Esophagus muscularis mucosa (tissue), 4 donors: Measurements from ENCODE around the gene CRYGD. TPM values are rescaled to one million over a fixed set of nuclear protein-coding genes. Genes with fewer than 3 reads are reported as not detected.

Source experiments
- DNase-seq: peaks from one replicate; pipeline ENCODE4 v3.0.0-alpha.2; 2017; ENCODE audit errors: extremely low spot score
- H3K27ac ChIP-seq, 4 donors: fragments of 200-600 bp; sonication (generic); replicated peaks in 1 of 4; 1 replicate in 3 of 4; 2 replicates in 1 of 4; pipeline ENCODE4 v1.5.1; 2016 to 2019; ENCODE audit warnings: mild to moderate bottlenecking in 1 of 4
- H3K27me3 ChIP-seq, 4 donors: fragments of 200-600 bp; sonication (generic); one replicate each; pipeline versions ENCODE4 v1.5.1 to v1.6.0; 2016 to 2019
- H3K36me3 ChIP-seq, 4 donors: fragments of 200-600 bp; sonication (generic); one replicate each; pipeline ENCODE4 v1.5.1; 2016 to 2019
- H3K4me1 ChIP-seq, 4 donors: fragments of 200-600 bp; sonication (generic); one replicate each; pipeline ENCODE4 v1.5.1; 2016 to 2019
- H3K4me3 ChIP-seq, 4 donors: fragments of 200-600 bp; sonication (generic); 1 replicate in 2 of 4; 2 replicates in 2 of 4; pipeline ENCODE4 v1.5.1; 2016 to 2019; ENCODE audit warnings: mild to moderate bottlenecking in 4 of 4, moderate library complexity in 1 of 4
- H3K9me3 ChIP-seq, 4 donors: fragments of 200-600 bp; sonication (generic); 1 replicate in 3 of 4; 2 replicates in 1 of 4; pipeline ENCODE4 v1.5.1; 2016 to 2019
- CTCF ChIP-seq, 3 experiments: fragments of 200-600 bp in 2 of 3; fragments of 450-650 bp in 1 of 3; sonication (generic) in 2 of 3; IDR thresholded peaks; one replicate each; pipeline ENCODE4 v1.5.1; 2017 to 2019; ENCODE audit warnings: antibody characterized with exemption in 3 of 3, mild to moderate bottlenecking in 2 of 3, moderate library complexity in 1 of 3
- EP300 ChIP-seq: sonication (generic); formaldehyde crosslinking; IDR thresholded peaks from one replicate; pipeline ENCODE4 v1.6.1; 2017; ENCODE audit warnings: antibody characterized with exemption
- POLR2A ChIP-seq: fragments of 450-650 bp; IDR thresholded peaks from one replicate; pipeline ENCODE4 v1.6.1; 2017; ENCODE audit warnings: antibody characterized with exemption, moderate library complexity, mild to moderate bottlenecking, low read depth
- POLR2AphosphoS5 ChIP-seq, 2 donors: sonication (generic); formaldehyde crosslinking; IDR thresholded peaks; one replicate each; pipeline ENCODE4 v1.6.1; 2017; ENCODE audit warnings: antibody characterized with exemption in 2 of 2
- WGBS: methylation state at CpG from one replicate; pipeline ENCODE4 v1.1.5; 2018; 5-methylcytosine and 5-hydroxymethylcytosine counted together
- intact Hi-C: fragments of 100-400 bp; cut with DNase I; formaldehyde crosslinking; loops from one replicate; pipeline ENCODE4 v1.15.1; 2023
- total RNA-seq, 4 donors: library from RNA; depleted of rRNA; stranded (reverse); fragments of >200 nt; gene quantifications; one replicate each; pipeline versions ENCODE4 v1.1.0 to v1.2.1, GENCODE V29; 2016

Gene CRYGD
- total RNA-seq, 4 donors from 2014 or later, result not detected

DNA sequence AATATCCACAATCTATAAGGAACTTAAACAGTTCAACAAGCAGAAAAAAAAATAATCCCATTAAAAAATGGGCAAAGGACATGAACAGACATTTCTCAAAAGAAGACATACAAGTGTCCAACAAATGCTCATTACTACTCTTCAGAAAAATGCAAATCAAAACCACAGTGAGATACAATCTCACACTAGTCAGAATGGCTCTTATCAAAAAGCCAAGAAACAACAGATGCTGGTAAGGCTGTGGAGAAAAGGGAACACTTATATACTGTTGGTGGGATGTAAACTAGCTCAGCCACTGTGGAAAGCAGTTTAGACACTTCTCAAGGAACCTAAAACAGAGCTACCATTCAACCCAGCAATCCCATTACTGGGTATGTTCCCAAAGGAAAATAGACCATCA lies 28.8 kb upstream of the CRYGD start:
- Histone ChIP-seq H3K4me3 (no peak overlapping the region), H3K27me3 (no peaks in the 10 kb centered on the region), H3K4me1 (no peaks in the 10 kb centered on the region), H3K36me3 (no peaks in the 10 kb centered on the region), H3K27ac (no peak overlapping the region), H3K9me3 (peaks cover 0 to 4% (median 2%) of the 10 kb centered on the region in 4 donors)
- no peak for TF ChIP-seq POLR2A
- no peak for TF ChIP-seq EP300
- TF ChIP-seq POLR2AphosphoS5 (IDR thresholded peaks at IDR 0.05), result no peak
- TF ChIP-seq CTCF (IDR thresholded peaks at IDR 0.05), result no peak
- intact Hi-C loops, result no loop called here
- no peak for DNase-seq

DNA sequence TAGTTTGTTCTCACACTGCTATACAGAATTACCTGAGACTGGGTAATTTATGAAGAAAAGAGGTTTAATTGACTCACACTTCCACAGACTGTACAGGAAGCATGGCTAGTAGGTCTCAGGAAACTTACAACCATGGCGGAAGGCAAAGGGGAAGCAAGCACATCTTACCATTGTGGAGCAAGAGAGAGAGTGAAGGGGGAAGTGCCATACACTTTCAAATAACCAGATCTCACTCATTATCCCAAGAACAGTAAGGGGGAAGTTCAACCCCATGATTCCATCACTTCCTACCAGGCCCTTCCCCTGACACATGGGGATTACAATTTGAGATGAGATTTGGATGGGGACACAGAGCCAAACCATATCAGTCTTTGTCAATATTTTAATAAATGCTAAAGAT lies 26.6 kb upstream of the CRYGD start:
- peaks cover 0 to 4% (median 2%) of the 10 kb centered on the region in 4 donors for H3K9me3 ChIP-seq
- no peak for DNase-seq
- intact Hi-C loops, result no loop called here
- H3K4me1 ChIP-seq, result no peaks in the 10 kb centered on the region
- no peak overlapping the region for H3K27ac ChIP-seq
- H3K36me3 ChIP-seq, result no peaks in the 10 kb centered on the region
- H3K27me3 ChIP-seq, result no peaks in the 10 kb centered on the region
- 81% methylated on average over 1 of the region's 1 CpG for WGBS
- no peak for TF ChIP-seq CTCF (IDR thresholded peaks at IDR 0.05)
- no peak for TF ChIP-seq POLR2AphosphoS5 (IDR thresholded peaks at IDR 0.05)
- TF ChIP-seq POLR2A, result no peak
- TF ChIP-seq EP300, result no peak
- no peak overlapping the region for H3K4me3 ChIP-seq

GRCh38 chr2:208150094-208150493 lies 25.8 kb upstream of the CRYGD start:
- no peaks in the 10 kb centered on the region for H3K27me3 ChIP-seq
- DNase-seq, result no peak
- H3K4me3 ChIP-seq, result no peak overlapping the region
- peaks cover 0 to 4% (median 2%) of the 10 kb centered on the region in 4 donors for H3K9me3 ChIP-seq
- intact Hi-C loops, result no loop called here
- TF ChIP-seq EP300 (no peak), POLR2A (no peak), CTCF (IDR thresholded peaks at IDR 0.05) (no peak), POLR2AphosphoS5 (IDR thresholded peaks at IDR 0.05) (no peak)
- H3K4me1 ChIP-seq, result no peaks in the 10 kb centered on the region
- H3K27ac ChIP-seq, result no peak overlapping the region
- H3K36me3 ChIP-seq, result no peaks in the 10 kb centered on the region

- no peak overlapping the region for H3K4me3 ChIP-seq
- H3K9me3 ChIP-seq, result peaks cover 0 to 4% (median 2%) of the 10 kb centered on the region in 4 donors
- H3K4me1 ChIP-seq, result no peaks in the 10 kb centered on the region
- H3K27ac ChIP-seq, result no peak overlapping the region
- DNase-seq, result no peak
- H3K36me3 ChIP-seq, result no peaks in the 10 kb centered on the region
- intact Hi-C loops, result no loop called here
- 83% methylated on average over 2 of the region's 2 CpGs for WGBS
- no peaks in the 10 kb centered on the region for H3K27me3 ChIP-seq
- TF ChIP-seq EP300, result no peak
- no peak for TF ChIP-seq POLR2AphosphoS5 (IDR thresholded peaks at IDR 0.05)
- no peak for TF ChIP-seq CTCF (IDR thresholded peaks at IDR 0.05)
- no peak for TF ChIP-seq POLR2A
Measured at GRCh38 chr2:208148803-208149202, 24.5 kb upstream of the CRYGD start.

GRCh38 chr2:208147759-208148158 lies 23.4 kb upstream of the CRYGD start:
- no peak overlapping the region for H3K27ac ChIP-seq

More at GRCh38 chr2:208147759-208148158, 23.4 kb upstream of the CRYGD start:
- H3K4me3 ChIP-seq, result no peak overlapping the region
- no peak for DNase-seq
- H3K9me3 ChIP-seq, result peaks cover 0 to 4% (median 2%) of the 10 kb centered on the region in 4 donors
- no peaks in the 10 kb centered on the region for H3K4me1 ChIP-seq
- H3K27me3 ChIP-seq, result no peaks in the 10 kb centered on the region
- no peak for TF ChIP-seq CTCF (IDR thresholded peaks at IDR 0.05)
- no peak for TF ChIP-seq POLR2A
- no peak for TF ChIP-seq EP300
- TF ChIP-seq POLR2AphosphoS5 (IDR thresholded peaks at IDR 0.05), result no peak
- 85% methylated on average over 3 of the region's 3 CpGs for WGBS
- intact Hi-C loops, result no loop called here
- H3K36me3 ChIP-seq, result no peaks in the 10 kb centered on the region
